ENCODE measurements around the gene TBPL1.

The TBPL1 gene

GRCh38 chr6:133958791-133959190, 5.8 kb downstream of the TBPL1 start:
- no peak for TF ChIP-seq ZFX (IDR thresholded peaks at IDR 0.05; ENCODE audit: borderline replicate concordance)
- H3K27ac ChIP-seq: no peak overlapping the region

GRCh38 chr6:133959667-133960368, 6.8 kb downstream of the TBPL1 start:
- no peak for TF ChIP-seq ZFX (IDR thresholded peaks at IDR 0.05; ENCODE audit: borderline replicate concordance)
- H3K27ac ChIP-seq: no peak overlapping the region

- TF ChIP-seq CTCF (IDR thresholded peaks at IDR 0.05): no peak
- no peak for TF ChIP-seq ZFX (IDR thresholded peaks at IDR 0.05; ENCODE audit: borderline replicate concordance)
- H3K27ac ChIP-seq: no peak overlapping the region
Measured at GRCh38 chr6:133961831-133962230, 8.8 kb downstream of the TBPL1 start.

GRCh38 chr6:133964052-133964451, 11.0 kb downstream of the TBPL1 start:
- TF ChIP-seq ZFX (IDR thresholded peaks at IDR 0.05; ENCODE audit: borderline replicate concordance) (no peak), CTCF (IDR thresholded peaks at IDR 0.05) (no peak)
- H3K27ac ChIP-seq: no peak overlapping the region

GRCh38 chr6:133964702-133965101, 11.7 kb downstream of the TBPL1 start:
- no peak for TF ChIP-seq ZFX (IDR thresholded peaks at IDR 0.05; ENCODE audit: borderline replicate concordance)
- TF ChIP-seq CTCF (IDR thresholded peaks at IDR 0.05): no peak
- H3K27ac ChIP-seq: no peak overlapping the region

GRCh38 chr6:133965817-133966360, 12.9 kb downstream of the TBPL1 start:
- H3K27ac ChIP-seq: no peak overlapping the region
- no peak for TF ChIP-seq ZFX (IDR thresholded peaks at IDR 0.05; ENCODE audit: borderline replicate concordance)
- no peak for TF ChIP-seq CTCF (IDR thresholded peaks at IDR 0.05)

- no peak overlapping the region for H3K27ac ChIP-seq
Measured at GRCh38 chr6:133966654-133967329, 13.8 kb downstream of the TBPL1 start.

More at GRCh38 chr6:133966654-133967329, 13.8 kb downstream of the TBPL1 start:
- TF ChIP-seq CTCF (IDR thresholded peaks at IDR 0.05) (no peak), ZFX (IDR thresholded peaks at IDR 0.05; ENCODE audit: borderline replicate concordance) (no peak)
